IPS-20b (cell line): ENCODE measurements around the gene ASPA.
A peak's percentile ranks its signal among the peaks of the same experiment; 100 is the strongest.
"Not testable (repeated sequence)": the region's sequence is repeated elsewhere in the genome, so short reads cannot be mapped to it uniquely, and the experiment has no call there.

Experiments
- H3K27ac ChIP-seq: one replicate; pipeline ENCODE4 v1.5.1; 2013; ENCODE audit warnings: low read length
- H3K27me3 ChIP-seq: 2 replicates; pipeline ENCODE4 v1.6.1; 2013; ENCODE audit warnings: mild to moderate bottlenecking, low read length, inconsistent platforms; ENCODE audit not compliant: insufficient read depth
- H3K36me3 ChIP-seq: 2 replicates; pipeline ENCODE4 v1.6.1; 2013; ENCODE audit warnings: low read depth, mild to moderate bottlenecking, inconsistent platforms, low read length, moderate library complexity; ENCODE audit not compliant: insufficient read depth
- H3K4me1 ChIP-seq: 2 replicates; pipeline ENCODE4 v1.6.1; 2013; ENCODE audit warnings: mild to moderate bottlenecking, control low read depth, inconsistent platforms, low read length, moderate library complexity; ENCODE audit not compliant: insufficient read depth
- H3K4me3 ChIP-seq: 2 replicates; pipeline ENCODE4 v1.5.1; 2013; ENCODE audit warnings: mild to moderate bottlenecking, low read length, inconsistent platforms
- H3K9ac ChIP-seq: 2 replicates; pipeline ENCODE4 v1.6.1; 2013; ENCODE audit warnings: low read depth, mild to moderate bottlenecking, inconsistent platforms, low read length, moderate library complexity
- H3K9me3 ChIP-seq: 2 replicates; pipeline ENCODE4 v1.6.1; 2013; ENCODE audit warnings: mild to moderate bottlenecking, low read depth, low read length, inconsistent platforms; ENCODE audit not compliant: insufficient read depth

ASPA gene

DNA sequence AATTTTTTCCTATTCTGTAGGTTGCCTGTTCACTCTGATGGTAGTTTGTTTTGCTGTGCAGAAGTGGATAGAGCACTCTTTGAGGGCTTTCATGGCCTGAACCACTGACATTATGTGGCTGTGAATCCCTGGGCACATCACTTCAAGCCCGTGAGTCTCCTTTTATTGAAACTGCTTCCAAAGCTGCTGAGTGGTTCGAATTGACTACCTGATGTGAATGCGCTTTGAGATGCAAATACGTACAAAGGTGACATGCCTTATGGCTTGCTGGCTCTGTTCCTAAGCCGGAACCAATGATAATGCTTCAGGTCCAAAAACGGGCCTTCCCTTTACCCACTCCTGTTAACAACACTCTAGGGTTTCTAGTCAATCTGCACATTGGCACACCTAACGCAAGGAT, 34.3 kb downstream of the ASPA start:
- Histone ChIP-seq H3K27ac (no peak overlapping the region), H3K27me3 (peaks cover 20% of the 10 kb centered on the region; the same call in 1 of the 2 replicates), H3K4me1 (peaks cover 26% of the 10 kb centered on the region; the same call in 1 of the 2 replicates), H3K9ac (no peak overlapping the region), H3K9me3 (no peaks in the 10 kb centered on the region), H3K4me3 (no peak overlapping the region), H3K36me3 (no peaks in the 10 kb centered on the region)

DNA sequence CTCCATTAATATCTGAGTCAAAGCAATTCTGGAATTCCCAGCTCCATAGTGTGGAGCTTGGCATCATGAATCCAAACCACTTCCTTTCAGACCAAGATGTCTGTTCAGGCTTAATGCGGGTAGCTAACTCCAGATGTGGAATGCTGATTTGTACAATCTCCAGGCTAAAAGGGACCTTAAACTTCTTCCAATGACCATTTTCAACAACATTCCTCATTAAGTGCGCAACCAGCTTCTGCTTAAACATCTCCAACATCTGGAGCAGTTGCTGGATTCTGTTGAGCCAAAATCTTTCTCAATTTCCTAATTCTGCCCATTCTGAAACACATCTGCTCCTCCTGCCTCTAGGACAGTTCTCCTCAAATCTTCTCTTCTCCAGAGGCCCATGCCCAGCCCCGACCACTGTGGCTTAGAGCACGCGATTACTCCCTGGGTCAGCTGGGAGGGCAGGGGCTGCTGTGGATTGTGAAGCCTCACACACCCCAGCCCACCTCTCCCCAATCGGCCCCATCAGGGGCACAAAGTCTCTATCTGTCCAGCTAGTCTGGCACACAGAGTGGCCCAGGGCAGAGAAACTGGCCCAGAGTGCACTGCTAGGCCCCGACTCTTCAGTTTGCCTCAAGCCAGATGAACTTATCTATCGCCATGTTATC, 36.2 kb downstream of the ASPA start:
- Histone ChIP-seq H3K36me3 (no peaks in the 10 kb centered on the region), H3K4me1 (peaks cover 26% of the 10 kb centered on the region; the same call in 1 of the 2 replicates), H3K9me3 (no peaks in the 10 kb centered on the region), H3K4me3 (no peak overlapping the region), H3K9ac (no peak overlapping the region), H3K27me3 (peaks cover 20% of the 10 kb centered on the region; the same call in 1 of the 2 replicates), H3K27ac (no peak overlapping the region)

DNA sequence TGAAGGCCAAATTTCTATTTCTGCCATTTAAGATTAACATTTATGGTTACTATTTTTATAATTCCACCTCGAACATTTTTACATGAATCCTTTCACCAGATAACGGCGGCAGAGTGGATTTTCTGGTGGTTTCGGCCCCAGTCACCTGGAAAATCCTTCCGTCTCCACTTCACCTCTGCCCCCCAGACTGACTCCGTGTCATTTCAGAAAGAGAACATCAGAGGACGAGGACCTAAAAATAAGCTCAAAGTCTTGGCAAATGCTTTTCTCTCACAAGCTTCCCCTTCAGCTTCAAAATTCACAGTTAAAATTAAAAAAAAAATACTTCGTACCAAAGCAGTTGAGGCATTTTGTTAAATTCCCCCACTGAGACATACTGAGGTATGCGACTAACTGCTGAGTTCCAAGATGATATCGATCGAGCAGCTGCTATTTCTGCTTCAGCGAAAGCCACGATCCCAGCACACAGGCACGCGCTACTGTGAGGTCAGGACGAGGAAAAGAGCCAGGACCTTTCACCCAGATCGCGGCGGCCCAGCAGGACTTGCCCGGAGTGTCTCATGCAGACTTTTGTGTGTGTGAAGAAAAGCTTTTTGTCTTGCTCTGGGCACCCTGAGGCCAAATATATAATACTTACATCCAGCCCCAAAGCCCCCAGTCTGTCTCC, 36.8 kb downstream of the ASPA start:
- H3K9me3 ChIP-seq: no peaks in the 10 kb centered on the region

DNA sequence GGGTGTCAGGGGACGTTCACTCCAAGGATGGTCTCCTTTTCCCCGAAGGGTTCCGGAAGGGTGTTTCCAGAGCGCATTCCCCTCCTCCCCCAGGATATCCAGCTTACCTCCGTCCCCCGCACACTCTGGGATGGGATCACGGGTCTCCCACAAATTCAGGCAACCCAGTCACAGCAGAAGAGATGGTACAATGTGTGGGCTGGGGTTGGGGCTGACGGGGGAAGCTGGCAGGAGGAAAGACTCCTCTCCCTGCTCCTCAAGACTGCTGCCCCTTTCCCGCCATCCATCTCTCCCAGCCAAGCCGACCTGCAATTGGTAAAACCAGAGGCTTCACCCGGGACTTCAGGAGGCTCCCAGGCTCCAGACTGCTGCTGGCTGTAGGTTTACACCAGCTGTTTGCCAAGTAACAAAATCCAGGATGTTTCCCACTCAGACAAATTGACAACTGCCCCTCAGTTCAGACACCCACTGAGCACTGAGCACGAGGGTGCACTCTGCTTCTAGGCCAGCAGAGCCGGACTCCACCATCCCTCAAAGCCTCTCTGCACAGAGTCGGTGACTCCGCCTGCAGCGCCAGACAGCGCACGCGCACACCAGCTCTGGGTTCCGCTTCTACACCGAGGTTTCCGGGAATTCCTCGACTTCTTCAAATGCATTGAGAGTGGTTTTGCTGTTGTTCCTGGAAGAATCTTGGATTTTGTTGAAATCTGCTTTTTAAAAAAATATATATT, 37.7 kb downstream of the ASPA start:
- H3K9me3 ChIP-seq: no peaks in the 10 kb centered on the region
- H3K4me3 ChIP-seq: no peak overlapping the region; the same call in 1 of the 2 replicates
- no peak overlapping the region for H3K27ac ChIP-seq
- no peaks in the 10 kb centered on the region for H3K36me3 ChIP-seq
- peaks cover 26% of the 10 kb centered on the region; the same call in 1 of the 2 replicates for H3K4me1 ChIP-seq
- peak overlapping the region; percentile 14; the same call in 1 of the 2 replicates for H3K9ac ChIP-seq
- H3K27me3 ChIP-seq: peaks cover 20% of the 10 kb centered on the region; the same call in 1 of the 2 replicates

More for the DNA sequence above, 36.8 kb downstream of the ASPA start:
- no peak overlapping the region; the same call in 1 of the 2 replicates for H3K4me3 ChIP-seq
- no peak overlapping the region for H3K27ac ChIP-seq
- no peaks in the 10 kb centered on the region for H3K36me3 ChIP-seq
- no peak overlapping the region for H3K9ac ChIP-seq
- H3K27me3 ChIP-seq: peaks cover 20% of the 10 kb centered on the region; the same call in 1 of the 2 replicates
- H3K4me1 ChIP-seq: peaks cover 26% of the 10 kb centered on the region; the same call in 1 of the 2 replicates

DNA sequence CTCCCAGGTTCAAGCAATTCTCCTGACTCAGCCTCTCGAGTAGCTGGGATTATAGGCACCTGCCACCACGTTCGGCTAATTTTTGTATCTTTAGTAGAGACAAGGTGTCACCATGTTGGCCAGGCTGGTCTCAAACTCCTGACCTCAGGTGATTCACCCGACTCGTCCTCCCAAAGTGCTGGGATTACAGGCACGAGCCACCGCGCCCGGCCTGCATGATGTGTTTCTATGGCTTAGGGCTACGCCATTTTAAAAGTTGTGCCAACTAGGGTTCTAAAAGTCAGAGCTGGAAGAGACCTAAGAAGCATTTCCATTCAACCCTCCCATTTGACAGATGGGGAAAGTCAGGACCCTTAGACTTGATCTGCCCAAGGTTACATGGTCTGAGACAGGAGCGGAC, 38.4 kb downstream of the ASPA start:
- peaks cover 26% of the 10 kb centered on the region; the same call in 1 of the 2 replicates for H3K4me1 ChIP-seq
- H3K9ac ChIP-seq, H3K9me3 ChIP-seq, H3K4me3 ChIP-seq, H3K36me3 ChIP-seq, H3K27ac ChIP-seq: not testable (repeated sequence)
- H3K27me3 ChIP-seq: peaks cover 20% of the 10 kb centered on the region; the same call in 1 of the 2 replicates

DNA sequence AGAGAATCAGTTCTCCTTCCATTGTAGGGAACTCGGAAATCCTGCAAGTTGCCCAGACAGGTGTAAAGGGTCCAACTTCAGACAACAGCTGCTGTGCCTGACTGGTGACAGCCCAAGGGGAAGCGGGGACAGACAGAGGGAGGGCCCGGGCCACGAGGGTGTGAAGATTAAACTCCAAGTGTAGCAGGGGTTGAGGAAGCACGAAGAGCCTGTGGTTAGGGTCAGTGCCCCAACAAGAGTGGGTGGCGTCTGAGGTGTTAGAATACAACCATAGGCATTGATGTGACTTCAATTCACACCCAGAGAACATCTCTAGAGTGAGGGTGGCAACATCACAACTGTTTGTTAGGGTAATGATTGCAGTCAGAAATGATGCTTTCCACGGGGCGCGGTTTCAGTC, 39.1 kb downstream of the ASPA start:
- peaks cover 26% of the 10 kb centered on the region; the same call in 1 of the 2 replicates for H3K4me1 ChIP-seq
- H3K27me3 ChIP-seq: peaks cover 20% of the 10 kb centered on the region; the same call in 1 of the 2 replicates
- H3K9ac ChIP-seq: no peak overlapping the region
- H3K36me3 ChIP-seq: no peaks in the 10 kb centered on the region
- H3K4me3 ChIP-seq: no peak overlapping the region
- H3K27ac ChIP-seq: no peak overlapping the region
- H3K9me3 ChIP-seq: no peaks in the 10 kb centered on the region

DNA sequence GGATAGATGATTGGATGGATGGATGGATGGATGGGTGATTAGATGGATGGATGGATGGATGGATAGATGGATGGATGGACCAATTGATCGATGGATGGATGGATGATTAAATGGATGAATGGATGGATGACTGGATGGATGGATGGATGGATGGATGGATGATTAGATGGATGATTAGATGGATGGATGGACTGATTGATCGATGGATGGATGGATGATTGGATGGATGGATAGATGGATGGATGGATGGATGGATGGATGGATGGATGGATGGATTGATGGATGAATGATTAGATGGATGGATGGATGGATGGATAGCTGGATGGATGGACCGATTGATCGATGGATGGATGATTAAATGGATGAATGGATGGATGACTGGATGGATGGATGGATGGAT, 43.7 kb downstream of the ASPA start:
- H3K9me3 ChIP-seq, H3K27me3 ChIP-seq, H3K4me3 ChIP-seq, H3K9ac ChIP-seq, H3K36me3 ChIP-seq, H3K27ac ChIP-seq, H3K4me1 ChIP-seq: not testable (repeated sequence)

DNA sequence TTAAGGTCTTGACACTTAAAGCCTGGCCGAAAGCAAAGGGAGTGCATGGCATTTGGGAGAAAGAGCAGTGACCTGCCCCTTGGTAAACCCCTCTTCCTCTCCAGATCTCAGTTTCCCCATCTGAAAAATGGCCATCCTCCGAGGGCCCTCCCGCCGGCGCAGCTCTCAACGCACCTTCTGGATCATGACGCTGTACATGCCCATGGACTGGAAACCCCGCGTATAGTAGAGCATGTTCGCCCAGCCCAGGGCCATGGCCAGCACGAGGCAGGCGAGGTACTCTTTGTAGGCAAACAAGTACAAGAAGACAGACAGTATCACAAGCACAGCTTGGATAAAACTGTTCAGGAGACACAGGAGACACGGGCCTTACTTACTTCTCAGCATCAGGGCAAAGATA, 48.2 kb downstream of the ASPA start:
- no peak overlapping the region for H3K4me3 ChIP-seq
- no peaks in the 10 kb centered on the region for H3K4me1 ChIP-seq
- H3K27me3 ChIP-seq: no peaks in the 10 kb centered on the region
- no peak overlapping the region for H3K9ac ChIP-seq
- no peaks in the 10 kb centered on the region for H3K9me3 ChIP-seq
- H3K36me3 ChIP-seq: no peaks in the 10 kb centered on the region
- H3K27ac ChIP-seq: no peak overlapping the region

DNA sequence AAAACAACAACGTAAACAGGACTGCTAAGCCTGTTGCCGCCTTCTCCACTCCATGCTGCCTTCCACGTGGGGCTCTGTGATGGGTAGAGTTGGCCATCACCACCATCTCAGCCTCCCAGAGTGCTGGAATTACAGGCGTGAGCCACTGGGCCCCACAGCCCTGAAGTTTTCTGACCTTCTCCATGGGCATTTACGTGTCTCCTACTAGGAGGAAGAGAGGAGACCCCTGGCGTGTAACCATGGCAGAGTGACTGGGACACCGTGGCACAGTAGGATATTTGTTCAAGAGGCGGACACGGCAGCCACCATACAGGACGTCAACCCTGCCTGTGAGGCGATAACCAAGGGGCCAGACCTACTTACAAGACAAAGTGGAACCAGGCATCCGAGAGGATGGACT, 50.7 kb downstream of the ASPA start:
- H3K9ac ChIP-seq: no peak overlapping the region
- H3K4me1 ChIP-seq: peaks cover 4% of the 10 kb centered on the region; the same call in 1 of the 2 replicates
- no peaks in the 10 kb centered on the region for H3K27me3 ChIP-seq
- H3K9me3 ChIP-seq: no peaks in the 10 kb centered on the region
- H3K4me3 ChIP-seq: no peak overlapping the region
- no peaks in the 10 kb centered on the region for H3K36me3 ChIP-seq
- H3K27ac ChIP-seq: no peak overlapping the region

DNA sequence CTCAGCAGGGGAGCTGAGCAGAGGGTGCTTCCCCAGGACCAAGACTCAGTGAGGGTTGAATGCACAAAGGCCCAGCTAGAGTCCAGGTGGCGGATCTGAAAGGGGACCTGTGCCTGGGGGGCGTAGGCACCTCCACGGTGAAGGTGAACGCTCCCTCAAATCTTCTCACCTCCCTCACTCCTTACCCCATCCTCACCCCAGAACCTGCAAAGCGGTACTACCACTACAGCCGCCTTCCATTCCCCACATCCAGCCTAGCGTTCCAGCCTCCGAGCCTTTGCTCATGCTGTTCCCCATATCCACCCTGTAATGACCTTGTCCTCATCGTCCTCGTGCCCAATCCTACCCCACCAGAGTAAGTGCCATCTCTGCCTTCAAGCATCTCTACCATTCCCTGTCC, 51.2 kb downstream of the ASPA start:
- Histone ChIP-seq H3K9ac (no peak overlapping the region), H3K27me3 (no peaks in the 10 kb centered on the region), H3K4me3 (no peak overlapping the region), H3K4me1 (peaks cover 4% of the 10 kb centered on the region; the same call in 1 of the 2 replicates), H3K9me3 (no peaks in the 10 kb centered on the region), H3K36me3 (no peaks in the 10 kb centered on the region), H3K27ac (no peak overlapping the region)

DNA sequence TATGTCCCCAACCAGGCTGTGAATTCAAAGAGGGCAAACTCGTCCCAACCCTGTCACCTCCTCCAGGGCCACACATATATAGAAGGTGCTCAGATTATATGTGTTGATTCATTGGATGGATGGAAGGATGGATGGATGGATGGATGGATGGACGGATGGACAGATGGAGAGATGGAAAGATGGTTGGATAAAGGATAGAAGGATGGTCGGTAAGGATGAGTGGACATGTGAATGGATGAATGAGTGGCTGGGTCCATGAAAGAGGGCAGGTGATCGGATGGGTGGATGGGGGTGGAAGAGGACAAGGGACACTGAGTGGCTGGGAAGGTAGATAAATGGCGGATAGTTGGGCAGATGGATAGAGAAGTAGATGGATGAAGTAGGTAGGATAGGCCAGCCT, 51.7 kb downstream of the ASPA start:
- Histone ChIP-seq H3K4me1 (peaks cover 4% of the 10 kb centered on the region; the same call in 1 of the 2 replicates), H3K27me3 (no peaks in the 10 kb centered on the region), H3K4me3 (no peak overlapping the region), H3K27ac (no peak overlapping the region), H3K36me3 (no peaks in the 10 kb centered on the region), H3K9me3 (no peaks in the 10 kb centered on the region), H3K9ac (no peak overlapping the region)
